ENCODE measurements around the gene ECE1.
A peak's percentile ranks its signal among the peaks of the same experiment; 100 is the strongest.

Gene ECE1

DNA sequence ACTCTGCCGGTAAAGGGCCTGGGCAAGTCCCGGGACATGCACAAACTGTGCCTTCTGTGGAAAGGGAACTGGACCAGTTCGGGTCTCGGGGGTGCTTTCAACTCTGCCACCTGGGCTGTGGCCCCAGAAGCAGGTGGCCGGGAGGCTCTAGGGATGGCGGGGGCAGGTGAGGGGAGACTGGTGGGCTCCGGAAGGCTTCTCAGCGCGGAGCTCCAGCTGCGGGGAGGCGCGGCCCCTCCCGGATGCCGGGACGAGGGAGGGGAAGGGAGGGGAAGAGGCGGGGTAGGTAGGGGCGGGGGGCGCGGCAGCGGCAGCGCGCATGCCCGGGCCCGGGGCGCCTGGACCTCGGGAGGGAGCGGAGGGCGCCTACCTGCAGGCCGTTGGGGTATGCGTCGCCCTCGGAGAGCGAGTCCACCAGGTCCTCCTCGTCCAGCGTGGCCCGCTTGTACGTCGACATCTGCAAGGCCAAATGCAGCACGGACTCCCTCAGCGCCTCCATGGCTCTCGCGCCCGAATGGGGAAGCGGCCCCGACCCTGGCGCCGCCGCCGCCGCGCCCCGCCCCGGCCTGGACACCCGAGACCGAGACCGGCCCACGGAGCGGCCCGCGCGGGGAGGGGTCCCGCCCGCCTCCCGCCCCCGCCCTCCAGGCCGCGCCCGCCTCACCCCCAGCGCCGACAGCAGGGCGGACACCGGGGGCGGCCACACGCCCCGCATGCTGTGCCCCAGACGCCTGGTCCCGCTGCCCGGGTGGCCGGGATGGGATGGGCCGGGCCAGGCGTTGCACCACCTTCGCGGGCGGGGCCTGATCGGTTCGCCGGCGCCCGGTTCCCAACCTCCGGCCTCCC, at the start of gene ECE1:
Gene ECE1, minus strand, starts transcription at position 764 of the 846 bp plus-strand sequence. Its CDS starts 49 bp downstream, at position 715.
- H3K4me3 ChIP-seq = peak within 1 kb of the TSS; percentile 60 to 65
- H3K27me3 ChIP-seq = no peaks in the 10 kb centered on the region
- TF ChIP-seq, protein P1, sequence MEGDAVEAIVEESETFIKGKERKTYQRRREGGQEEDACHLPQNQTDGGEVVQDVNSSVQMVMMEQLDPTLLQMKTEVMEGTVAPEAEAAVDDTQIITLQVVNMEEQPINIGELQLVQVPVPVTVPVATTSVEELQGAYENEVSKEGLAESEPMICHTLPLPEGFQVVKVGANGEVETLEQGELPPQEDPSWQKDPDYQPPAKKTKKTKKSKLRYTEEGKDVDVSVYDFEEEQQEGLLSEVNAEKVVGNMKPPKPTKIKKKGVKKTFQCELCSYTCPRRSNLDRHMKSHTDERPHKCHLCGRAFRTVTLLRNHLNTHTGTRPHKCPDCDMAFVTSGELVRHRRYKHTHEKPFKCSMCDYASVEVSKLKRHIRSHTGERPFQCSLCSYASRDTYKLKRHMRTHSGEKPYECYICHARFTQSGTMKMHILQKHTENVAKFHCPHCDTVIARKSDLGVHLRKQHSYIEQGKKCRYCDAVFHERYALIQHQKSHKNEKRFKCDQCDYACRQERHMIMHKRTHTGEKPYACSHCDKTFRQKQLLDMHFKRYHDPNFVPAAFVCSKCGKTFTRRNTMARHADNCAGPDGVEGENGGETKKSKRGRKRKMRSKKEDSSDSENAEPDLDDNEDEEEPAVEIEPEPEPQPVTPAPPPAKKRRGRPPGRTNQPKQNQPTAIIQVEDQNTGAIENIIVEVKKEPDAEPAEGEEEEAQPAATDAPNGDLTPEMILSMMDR (IDR thresholded peaks at IDR 0.05) = no peak
- H3K27ac ChIP-seq = peak within 1 kb of the TSS; percentile 70
- intact Hi-C loops (cut with DNase I; ENCODE audit: low total_unique reads) = no loop called here
- H3K4me1 ChIP-seq = peaks cover 0 to 76% (median 50%) of the 10 kb centered on the region in 4 donors
- H3K36me3 ChIP-seq = peaks cover 0 to 10% (median 0%) of the 10 kb centered on the region in 3 donors
- H3K9me3 ChIP-seq = no peaks in the 10 kb centered on the region
- peak in 1 of 2 donors; percentile 75 for DNase-seq

DNA sequence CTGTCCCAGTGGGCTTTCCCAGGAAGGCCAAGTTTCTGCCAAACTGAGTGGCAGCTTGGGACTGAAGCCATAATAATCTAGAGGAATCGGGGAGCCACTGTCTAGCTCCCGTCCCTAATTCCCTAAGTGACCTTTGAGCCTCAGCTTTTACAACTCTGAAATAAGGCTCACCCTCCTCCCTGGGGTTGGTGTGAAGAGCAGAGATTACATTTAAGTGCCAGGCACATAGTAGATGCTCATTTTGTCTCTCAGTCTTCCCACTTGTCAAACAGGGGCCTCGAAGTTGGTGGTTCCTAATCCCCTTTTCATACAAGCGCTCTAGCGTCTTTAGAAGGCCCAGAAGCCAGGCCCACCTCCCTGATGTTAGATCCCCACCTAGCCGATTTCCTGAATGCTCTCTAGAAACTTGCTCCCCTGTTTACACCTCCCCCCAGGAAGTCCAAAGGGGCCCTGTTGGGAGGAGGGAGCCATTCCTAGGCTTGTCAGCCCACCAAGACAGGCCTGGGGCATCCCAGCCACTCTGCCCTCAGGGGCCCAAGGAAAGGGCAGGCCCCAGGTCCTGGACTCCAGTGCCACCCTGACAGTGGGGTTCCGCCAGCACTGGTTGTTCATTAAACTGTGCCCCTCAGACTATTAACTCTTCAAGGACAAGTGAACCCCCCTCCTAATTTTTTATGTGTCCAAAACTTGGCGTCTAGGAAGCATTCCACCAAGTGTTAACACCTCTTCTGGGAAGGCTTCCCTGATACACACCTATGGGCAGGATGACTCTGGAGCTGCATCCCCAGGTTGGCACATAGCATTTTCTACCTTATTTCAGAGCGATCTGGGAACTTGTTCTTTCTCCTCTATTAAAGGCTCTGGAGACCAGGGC, 49.3 kb upstream of the ECE1 start:
- no peak for DNase-seq
- intact Hi-C loops (cut with DNase I; ENCODE audit: low total_unique reads) = no loop called here
- Histone ChIP-seq H3K4me3 (no peak overlapping the region), H3K4me1 (peaks cover 0 to 94% (median 82%) of the 10 kb centered on the region in 4 donors), H3K36me3 (peaks cover 0 to 9% (median 8%) of the 10 kb centered on the region in 3 donors), H3K9me3 (no peaks in the 10 kb centered on the region), H3K27me3 (no peaks in the 10 kb centered on the region), H3K27ac (peak overlapping the region; percentile 95 to 96)
- TF ChIP-seq, protein P1 (IDR thresholded peaks at IDR 0.05) = no peak

DNA sequence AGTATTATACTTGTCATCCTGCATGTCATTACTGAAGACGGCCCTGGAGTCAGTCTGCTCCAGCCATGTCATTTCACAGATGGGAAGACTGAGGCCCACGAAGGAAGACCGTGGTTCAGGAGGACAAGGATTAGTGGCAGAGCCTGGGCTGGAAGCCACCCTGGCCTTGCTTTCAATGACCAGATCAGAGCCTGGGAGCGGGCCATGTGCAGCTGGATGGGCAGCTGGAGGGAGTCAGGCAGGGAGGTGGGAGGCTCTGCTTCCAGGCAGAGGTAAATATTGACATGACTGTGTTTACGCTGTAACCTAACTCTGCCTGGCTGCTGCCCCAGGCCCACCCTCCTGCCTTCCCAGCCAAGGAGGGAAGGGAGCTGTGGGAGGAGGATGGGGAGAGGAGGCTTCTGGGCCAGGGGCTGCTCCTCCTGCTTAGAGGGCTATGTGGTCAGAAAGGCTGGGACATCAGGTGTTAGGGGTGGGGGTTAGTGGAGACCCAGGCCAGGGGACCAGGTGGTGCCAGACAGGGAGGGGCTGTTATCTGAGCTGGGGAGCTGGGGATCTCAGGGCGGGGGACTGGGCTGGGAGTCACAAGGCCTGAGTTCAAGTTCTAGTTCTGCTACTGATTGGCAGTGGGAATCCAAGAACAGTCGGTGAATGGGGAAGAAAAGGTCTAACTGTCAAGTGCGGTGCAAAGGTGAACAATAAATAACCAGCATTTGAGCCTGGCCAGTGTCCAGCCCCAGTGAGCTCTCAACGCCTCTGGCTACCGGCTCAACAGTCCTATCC, 48.5 kb upstream of the ECE1 start:
- Histone ChIP-seq H3K9me3 (no peaks in the 10 kb centered on the region), H3K27me3 (no peaks in the 10 kb centered on the region), H3K4me1 (peaks cover 5 to 97% (median 89%) of the 10 kb centered on the region in 4 donors), H3K4me3 (no peak overlapping the region), H3K27ac (peak overlapping the region; percentile 95 to 96), H3K36me3 (peaks cover 0 to 9% (median 8%) of the 10 kb centered on the region in 3 donors)
- intact Hi-C loops (cut with DNase I; ENCODE audit: low total_unique reads) = no loop called here
- DNase-seq = peak; percentile 89 to 93
- TF ChIP-seq, protein P1 (IDR thresholded peaks at IDR 0.05) = no peak

DNA sequence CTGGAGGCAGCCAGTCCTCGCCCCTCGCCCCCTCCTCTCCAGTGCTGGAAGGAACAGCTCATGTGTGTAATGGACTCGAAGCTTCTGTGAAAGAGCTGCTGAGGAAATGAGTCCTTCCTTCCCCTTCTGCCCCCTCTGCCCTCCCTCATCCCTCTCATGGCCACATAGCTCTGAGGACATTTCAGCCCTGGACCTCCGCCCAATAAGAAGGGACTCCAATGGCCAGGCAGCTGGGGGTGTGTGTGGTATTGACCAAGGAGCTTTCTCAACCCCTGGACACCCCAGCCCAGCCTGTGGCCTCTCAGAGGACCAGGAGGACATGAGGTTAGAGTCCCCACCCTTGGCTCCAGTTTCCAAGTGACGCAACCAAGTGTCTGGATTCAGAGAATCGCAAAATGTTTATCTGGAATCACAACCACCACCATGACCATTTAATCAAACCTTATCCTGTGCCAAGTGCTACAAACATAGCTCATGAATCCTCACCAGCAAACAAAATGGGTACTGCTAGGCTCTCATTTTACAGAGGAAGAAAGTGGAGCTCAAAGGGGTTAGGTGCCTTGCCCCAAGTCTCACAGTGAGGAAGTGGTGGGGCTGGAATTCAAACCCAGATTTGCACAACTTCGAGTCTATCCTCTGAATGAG, 47.8 kb upstream of the ECE1 start:
- peak overlapping the region; percentile 6 to 19 for H3K4me3 ChIP-seq

More for the DNA sequence above, 47.8 kb upstream of the ECE1 start:
- TF ChIP-seq, protein P1 (IDR thresholded peaks at IDR 0.05) = no peak
- no peaks in the 10 kb centered on the region for H3K27me3 ChIP-seq
- peak; percentile 99 to 100 for DNase-seq
- peaks cover 0 to 9% (median 8%) of the 10 kb centered on the region in 3 donors for H3K36me3 ChIP-seq
- H3K4me1 ChIP-seq = peaks cover 5 to 98% (median 92%) of the 10 kb centered on the region in 4 donors
- H3K27ac ChIP-seq = peak overlapping the region; percentile 95 to 96
- no peaks in the 10 kb centered on the region for H3K9me3 ChIP-seq
- intact Hi-C loops (cut with DNase I; ENCODE audit: low total_unique reads) = no loop called here
